ENCODE data around the gene CNOT1. TPM values are rescaled to one million over a fixed set of nuclear protein-coding genes. Genes with fewer than 3 reads are reported as not detected.
A peak's percentile ranks its signal among the peaks of the same experiment; 100 is the strongest.

CNOT1 gene
- total and polyA plus RNA-seq, 12 donors: 40.9 to 189 (median 155) TPM

- no peak for DNase-seq
- TF ChIP-seq CTCF (IDR thresholded peaks at IDR 0.05) (no peak), POLR2A (IDR thresholded peaks at IDR 0.05) (no peak)
- intact Hi-C loops (cut with DNase I): no loop called here
- Histone ChIP-seq H3K36me3 (replicated peaks in 1 of 2) (peaks cover 0 to 97% of the 10 kb centered on the region in 2 donors), H3K27me3 (no peaks in the 10 kb centered on the region), H3K27ac (peak overlapping the region in 1 of 5 donors; percentile 1), H3K4me1 (replicated peaks in 1 of 2) (peaks cover 14 to 20% of the 10 kb centered on the region in 2 donors), H3K9me3 (replicated peaks in 1 of 3) (no peaks in the 10 kb centered on the region), H3K4me3 (no peak overlapping the region)
- WGBS, 4 donors: 55 to 58% (median 57%) methylated on average over 3 of the region's 3 CpGs
These were observed 94.5 kb downstream of the CNOT1 start for GRCh38 chr16:58535100-58535499.

- intact Hi-C loops (cut with DNase I): no loop called here
- Histone ChIP-seq H3K4me3 (no peak overlapping the region), H3K4me1 (replicated peaks in 1 of 2) (peaks cover 14 to 20% of the 10 kb centered on the region in 2 donors), H3K9me3 (replicated peaks in 1 of 3) (no peaks in the 10 kb centered on the region), H3K27me3 (no peaks in the 10 kb centered on the region), H3K36me3 (replicated peaks in 1 of 2) (peaks cover 0 to 97% of the 10 kb centered on the region in 2 donors), H3K27ac (no peak overlapping the region)
- 79 to 86% (median 80%) methylated on average over 14 of the region's 14 CpGs for WGBS, 4 donors
- peak in 3 of 7 donors; percentile 29 to 54 (median 48) for DNase-seq
- no peak for TF ChIP-seq POLR2A (IDR thresholded peaks at IDR 0.05)
- no peak for TF ChIP-seq CTCF (IDR thresholded peaks at IDR 0.05)
These were observed 95.7 kb downstream of the CNOT1 start for GRCh38 chr16:58533751-58534470.

GRCh38 chr16:58532414-58532813, 97.2 kb downstream of the CNOT1 start:
- H3K36me3 ChIP-seq (replicated peaks in 1 of 2): peaks cover 0 to 94% of the 10 kb centered on the region in 2 donors
- H3K4me1 ChIP-seq (replicated peaks in 1 of 2): peaks cover 14 to 20% of the 10 kb centered on the region in 2 donors
- 86 to 93% (median 92%) methylated on average over 3 of the region's 3 CpGs for WGBS, 4 donors
- H3K9me3 ChIP-seq (replicated peaks in 1 of 3): no peaks in the 10 kb centered on the region
- no peak for DNase-seq
- no peak overlapping the region for H3K27ac ChIP-seq
- no peak overlapping the region for H3K4me3 ChIP-seq
- no peak for TF ChIP-seq CTCF (IDR thresholded peaks at IDR 0.05)
- TF ChIP-seq POLR2A (IDR thresholded peaks at IDR 0.05): no peak
- H3K27me3 ChIP-seq: no peaks in the 10 kb centered on the region
- intact Hi-C loops (cut with DNase I): no loop called here

GRCh38 chr16:58530179-58530578, 99.4 kb downstream of the CNOT1 start:
- Histone ChIP-seq H3K27me3 (no peaks in the 10 kb centered on the region), H3K4me1 (replicated peaks in 1 of 2) (peaks cover 3 to 6% of the 10 kb centered on the region in 2 donors), H3K36me3 (replicated peaks in 1 of 2) (peaks cover 0 to 95% of the 10 kb centered on the region in 2 donors), H3K27ac (no peak overlapping the region), H3K9me3 (replicated peaks in 1 of 3) (no peaks in the 10 kb centered on the region), H3K4me3 (no peak overlapping the region)
- intact Hi-C loops (cut with DNase I): no loop called here
- WGBS, 4 donors: 71 to 88% (median 77%) methylated on average over 5 of the region's 5 CpGs
- no peak for TF ChIP-seq POLR2A (IDR thresholded peaks at IDR 0.05)
- TF ChIP-seq CTCF (IDR thresholded peaks at IDR 0.05): no peak
- no peak for DNase-seq

Data from adrenal gland (tissue), 12 donors.